HUES48 (cell line): ENCODE measurements around the gene RAB36.

Experiments used
- H3K27ac ChIP-seq: one replicate; pipeline ENCODE4 v1.7.0; 2013; ENCODE audit warnings: low read depth, low read length, inconsistent platforms
- H3K27me3 ChIP-seq: 2 replicates; pipeline ENCODE4 v1.6.1; 2013; ENCODE audit warnings: mild to moderate bottlenecking, low read length; ENCODE audit not compliant: control insufficient read depth, insufficient read depth
- H3K36me3 ChIP-seq: 2 replicates; pipeline ENCODE4 v1.6.1; 2013; ENCODE audit warnings: low read length; ENCODE audit not compliant: control insufficient read depth, insufficient read depth
- H3K4me1 ChIP-seq: 2 replicates; pipeline ENCODE4 v1.6.1; 2013; ENCODE audit warnings: mild to moderate bottlenecking, low read length; ENCODE audit not compliant: control insufficient read depth, insufficient read depth
- H3K4me3 ChIP-seq: 2 replicates; pipeline ENCODE4 v1.5.1; 2013; ENCODE audit warnings: mild to moderate bottlenecking, low read depth, low read length
- H3K9ac ChIP-seq: 2 replicates; pipeline ENCODE4 v1.6.1; 2013; ENCODE audit warnings: mild to moderate bottlenecking, low read depth, low read length, moderate library complexity
- H3K9me3 ChIP-seq: 2 replicates; pipeline ENCODE4 v1.6.1; 2013; ENCODE audit warnings: low read length; ENCODE audit not compliant: control insufficient read depth, insufficient read depth

RAB36 gene

GRCh38 chr22:23122992-23123803, 22.1 kb upstream of the RAB36 start:
- Histone ChIP-seq H3K9me3 (no peaks in the 10 kb centered on the region), H3K4me3 (no peak overlapping the region), H3K27me3 (peaks cover 23% of the 10 kb centered on the region), H3K27ac (no peak overlapping the region), H3K4me1 (no peaks in the 10 kb centered on the region), H3K36me3 (no peaks in the 10 kb centered on the region), H3K9ac (no peak overlapping the region)

DNA sequence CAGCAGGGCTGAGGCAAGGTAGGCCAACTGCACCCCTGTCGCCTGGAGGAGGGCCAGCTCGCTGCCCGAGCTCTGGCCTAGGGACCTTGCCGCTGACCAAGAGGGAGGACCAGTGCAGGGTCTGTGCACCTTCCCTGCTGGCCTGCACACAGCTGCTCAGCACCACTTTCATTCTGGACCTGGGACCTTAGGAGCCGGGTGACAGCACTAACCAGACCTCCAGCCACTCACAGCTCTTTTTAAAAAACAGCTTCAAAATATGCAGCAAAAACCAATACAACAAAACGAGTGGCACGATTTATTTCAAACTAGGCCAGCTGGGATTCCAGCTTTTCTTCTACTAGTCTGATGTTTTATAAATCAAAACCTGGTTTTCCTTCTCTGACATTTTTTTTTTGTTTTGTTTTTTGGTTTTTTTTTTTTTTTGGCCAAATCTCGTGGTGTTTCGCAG, 21.4 kb upstream of the RAB36 start:
- no peak overlapping the region for H3K9ac ChIP-seq

GRCh38 chr22:23124611-23125511, 20.4 kb upstream of the RAB36 start:
- H3K9ac ChIP-seq = no peak overlapping the region
- H3K9me3 ChIP-seq = no peaks in the 10 kb centered on the region
- no peak overlapping the region for H3K4me3 ChIP-seq
- no peak overlapping the region for H3K27ac ChIP-seq
- no peaks in the 10 kb centered on the region for H3K36me3 ChIP-seq
- H3K4me1 ChIP-seq = no peaks in the 10 kb centered on the region
- peaks cover 23% of the 10 kb centered on the region for H3K27me3 ChIP-seq

More for the DNA sequence above, 21.4 kb upstream of the RAB36 start:
- no peak overlapping the region for H3K4me3 ChIP-seq
- no peak overlapping the region for H3K27ac ChIP-seq
- no peaks in the 10 kb centered on the region for H3K4me1 ChIP-seq
- peaks cover 23% of the 10 kb centered on the region for H3K27me3 ChIP-seq
- no peaks in the 10 kb centered on the region for H3K36me3 ChIP-seq
- H3K9me3 ChIP-seq = no peaks in the 10 kb centered on the region

GRCh38 chr22:23125512-23126103, 19.7 kb upstream of the RAB36 start:
- peaks cover 17% of the 10 kb centered on the region for H3K27me3 ChIP-seq
- H3K4me1 ChIP-seq = no peaks in the 10 kb centered on the region
- H3K9me3 ChIP-seq = no peaks in the 10 kb centered on the region
- H3K36me3 ChIP-seq = no peaks in the 10 kb centered on the region
- no peak overlapping the region for H3K27ac ChIP-seq
- H3K4me3 ChIP-seq = no peak overlapping the region
- H3K9ac ChIP-seq = no peak overlapping the region

DNA sequence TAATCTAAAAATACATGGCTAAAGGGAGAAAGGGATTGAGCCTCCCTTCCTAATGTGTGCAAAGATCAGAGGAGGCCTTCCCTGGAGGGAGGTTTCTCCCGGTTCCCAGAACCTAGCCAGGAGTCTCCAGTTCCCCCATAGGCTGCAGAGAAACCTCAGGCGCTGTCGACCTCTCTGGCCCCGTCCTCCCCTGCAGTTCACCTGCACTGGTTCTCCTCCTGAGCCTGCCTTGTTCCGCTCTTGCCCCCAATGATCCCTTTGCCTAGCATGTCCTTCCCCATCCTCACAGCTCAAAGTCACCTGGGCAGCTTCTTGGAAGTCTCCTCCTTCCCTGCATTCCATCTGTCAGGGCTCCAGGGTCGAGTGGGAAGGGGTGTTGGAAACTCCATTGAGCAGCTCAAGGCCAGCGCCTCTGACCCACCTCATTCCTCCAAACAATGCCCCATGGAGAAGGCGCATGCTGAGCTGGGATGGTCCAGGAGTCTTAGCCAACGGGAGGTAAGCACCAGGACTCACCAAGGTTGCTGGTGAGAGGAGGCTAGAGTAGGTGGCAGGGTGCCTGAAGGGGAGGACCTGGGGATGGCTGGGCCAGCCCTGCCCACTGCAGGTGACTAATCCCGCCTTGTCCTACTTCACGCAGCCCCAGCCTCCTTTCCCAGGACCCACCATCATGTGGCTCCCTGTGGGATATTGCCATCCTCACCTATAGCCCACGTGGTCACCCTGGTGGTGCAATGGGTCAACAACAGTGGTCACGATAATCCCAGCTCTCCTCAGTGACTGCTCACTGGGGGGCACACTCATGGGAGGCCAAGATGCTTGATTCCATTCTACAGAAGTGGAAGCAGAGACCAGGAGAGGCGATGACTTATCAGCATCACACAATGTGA, 18.9 kb upstream of the RAB36 start:
- H3K9me3 ChIP-seq = no peaks in the 10 kb centered on the region
- H3K27ac ChIP-seq = no peak overlapping the region
- H3K9ac ChIP-seq = no peak overlapping the region
- peaks cover 9% of the 10 kb centered on the region; the same call in 1 of the 2 replicates for H3K27me3 ChIP-seq
- no peaks in the 10 kb centered on the region for H3K4me1 ChIP-seq
- H3K36me3 ChIP-seq = no peaks in the 10 kb centered on the region
- H3K4me3 ChIP-seq = no peak overlapping the region

DNA sequence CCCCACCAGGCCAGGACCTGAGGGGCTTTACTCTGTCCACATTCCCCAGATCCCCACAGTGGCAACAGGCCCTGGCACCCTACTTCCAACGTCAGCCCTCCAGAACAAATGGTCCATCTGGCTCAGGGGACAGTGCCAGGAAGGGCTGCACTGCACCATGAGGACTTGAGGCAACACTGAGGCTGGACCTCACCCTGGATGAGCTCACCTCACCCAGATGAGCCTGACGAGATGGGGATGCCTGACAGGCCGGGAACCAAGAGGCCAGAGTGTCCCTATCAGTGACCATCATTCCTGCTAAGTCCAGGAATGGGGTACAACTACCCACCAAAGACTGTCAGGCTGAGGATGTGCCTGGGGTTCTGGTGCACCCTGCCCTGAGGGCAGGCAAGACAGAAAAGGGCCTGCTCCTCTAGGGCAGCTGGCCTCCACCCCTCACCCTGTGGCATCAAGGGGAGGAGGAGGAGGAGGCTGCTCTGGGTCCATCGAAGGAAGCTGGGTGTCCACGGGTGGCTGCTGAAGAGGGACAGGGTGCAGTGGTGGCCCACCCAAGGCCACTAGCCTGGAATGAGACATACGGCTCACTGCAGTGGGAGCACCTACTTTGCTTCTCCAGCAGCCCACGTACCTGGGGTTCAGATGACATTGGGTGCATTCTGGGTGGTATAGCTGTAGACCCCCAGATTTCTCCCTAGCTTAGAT, 18.1 kb upstream of the RAB36 start:
- Histone ChIP-seq H3K27ac (no peak overlapping the region), H3K9ac (no peak overlapping the region), H3K9me3 (no peaks in the 10 kb centered on the region), H3K4me1 (no peaks in the 10 kb centered on the region), H3K27me3 (peaks cover 5% of the 10 kb centered on the region; the same call in 1 of the 2 replicates), H3K36me3 (no peaks in the 10 kb centered on the region), H3K4me3 (no peak overlapping the region)

DNA sequence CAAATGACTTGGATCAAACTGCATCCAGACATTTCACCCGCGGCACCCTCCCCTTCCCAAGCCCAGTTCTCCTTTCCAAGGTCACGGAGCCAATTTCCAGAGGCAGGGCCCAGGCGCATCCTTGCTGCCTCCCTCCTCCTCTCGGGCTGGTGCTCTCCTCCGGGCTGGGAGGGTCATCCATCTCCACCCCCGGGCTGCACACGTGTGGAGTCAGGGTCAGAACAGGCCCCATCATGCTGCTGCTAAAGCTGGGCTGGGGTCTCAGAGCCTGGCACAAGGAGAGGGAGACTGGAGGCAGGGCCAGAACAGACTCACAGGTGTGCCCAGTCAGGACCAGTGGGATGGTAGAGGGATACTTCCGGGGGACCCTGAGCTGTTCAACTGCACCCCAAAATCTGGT, 17.5 kb upstream of the RAB36 start:
- Histone ChIP-seq H3K27me3 (no peaks in the 10 kb centered on the region), H3K4me1 (no peaks in the 10 kb centered on the region), H3K9ac (no peak overlapping the region), H3K9me3 (no peaks in the 10 kb centered on the region), H3K36me3 (no peaks in the 10 kb centered on the region), H3K4me3 (no peak overlapping the region), H3K27ac (no peak overlapping the region)

GRCh38 chr22:23128269-23129108, 16.8 kb upstream of the RAB36 start:
- H3K4me1 ChIP-seq = no peaks in the 10 kb centered on the region
- H3K9ac ChIP-seq = no peak overlapping the region
- H3K36me3 ChIP-seq = no peaks in the 10 kb centered on the region
- no peaks in the 10 kb centered on the region for H3K27me3 ChIP-seq
- no peak overlapping the region for H3K27ac ChIP-seq
- H3K9me3 ChIP-seq = no peaks in the 10 kb centered on the region
- no peak overlapping the region for H3K4me3 ChIP-seq

DNA sequence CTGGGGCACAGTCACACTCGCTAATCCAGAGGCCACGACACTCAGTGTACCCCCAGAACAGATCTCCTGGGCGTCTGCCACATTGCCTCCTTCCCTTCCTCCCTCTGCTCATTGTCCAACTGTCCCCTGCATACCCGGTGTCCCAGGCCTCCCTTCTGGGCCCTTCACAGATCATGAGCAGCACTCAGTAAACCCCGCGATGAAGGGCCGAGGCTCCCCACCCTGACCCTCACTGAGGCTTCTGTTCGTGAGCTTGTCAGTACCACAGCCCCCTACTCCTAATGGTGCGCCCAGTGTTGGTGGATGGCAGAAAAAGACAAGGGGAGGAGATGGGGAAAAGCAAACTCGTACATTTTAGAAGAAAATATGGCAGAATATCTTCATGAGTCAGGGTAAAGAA, 16.1 kb upstream of the RAB36 start:
- Histone ChIP-seq H3K9ac (no peak overlapping the region), H3K36me3 (no peaks in the 10 kb centered on the region), H3K27me3 (no peaks in the 10 kb centered on the region), H3K4me1 (no peaks in the 10 kb centered on the region), H3K27ac (no peak overlapping the region), H3K9me3 (no peaks in the 10 kb centered on the region), H3K4me3 (no peak overlapping the region)
